ENCODE data around the gene SPCS2. TPM values are rescaled to one million over a fixed set of nuclear protein-coding genes. Genes with fewer than 3 reads are reported as not detected.
A peak's percentile ranks its signal among the peaks of the same experiment; 100 is the strongest.

The SPCS2 gene
- polyA plus RNA-seq, 1 donor (not counting 4 experiments of a cell fraction or from before 2014, with no cell fraction given) = 207 TPM

- no peaks in the 10 kb centered on the region for H3K9me3 ChIP-seq (ENCODE audit: control insufficient read depth, low read depth, low read length)
- TF ChIP-seq CTCF (optimal IDR thresholded peaks at IDR 0.05 in 1 of 3, IDR thresholded peaks at IDR 0.05 in 1 of 3, conservative IDR thresholded peaks at IDR 0.05 in 1 of 3; ENCODE audit: extremely low read depth in 1 of 3, insufficient read depth in 2 of 3, low read length in 3 of 3) = no peak
- no peak for TF ChIP-seq EZH2 (IDR thresholded peaks at IDR 0.05; ENCODE audit: low read length)
- H3K27me3 ChIP-seq (ENCODE audit: control insufficient read depth, extremely low read depth, insufficient read depth, low read length) = no peaks in the 10 kb centered on the region
- H3K27ac ChIP-seq (ENCODE audit: control insufficient read depth, insufficient read depth, low read length) = peak overlapping the region; percentile 27
- FAIRE-seq (no peak), DNase-seq (ENCODE audit: low read depth, low spot score) (no peak)
- H3K9ac ChIP-seq (ENCODE audit: control insufficient read depth, extremely low read depth, insufficient read depth, low read length) = no peak overlapping the region
- no peak overlapping the region for H2AFZ ChIP-seq (ENCODE audit: control insufficient read depth, low read length)
- H3K4me1 ChIP-seq (ENCODE audit: control insufficient read depth, extremely low read depth, insufficient read depth, low read length) = peaks cover 28% of the 10 kb centered on the region
- no peak overlapping the region for H3K4me2 ChIP-seq (ENCODE audit: control insufficient read depth, extremely low read depth, insufficient read depth, low read depth, low read length)
- H3K79me2 ChIP-seq (ENCODE audit: control insufficient read depth, insufficient read depth, low read length) = no peaks in the 10 kb centered on the region
- peaks cover 6 to 25% of the 10 kb centered on the region in 2 experiments for H3K36me3 ChIP-seq (ENCODE audit: control insufficient read depth in 2 of 2, extremely low read depth in 1 of 2, insufficient read depth in 2 of 2, low read length in 2 of 2)
- H3K9me1 ChIP-seq (ENCODE audit: control insufficient read depth, extremely low read depth, insufficient read depth, low read length) = no peaks in the 10 kb centered on the region
- no peaks in the 10 kb centered on the region for H4K20me1 ChIP-seq (ENCODE audit: control insufficient read depth, extremely low read depth, insufficient read depth, low read length)
- dilution Hi-C loops (cut with MboI; ENCODE audit: extremely low pct_ligation_motif_present, low sequenced_read_pairs) = no loop called here
- no peak overlapping the region for H3K4me3 ChIP-seq (ENCODE audit: control insufficient read depth in 2 of 3, extremely low read depth in 1 of 3, insufficient read depth in 2 of 3, low read depth in 1 of 3, low read length in 3 of 3)
These were observed 15.3 kb upstream of the SPCS2 start for GRCh38 chr11:74933765-74934164.

GRCh38 chr11:74935285-74935684 lies 13.8 kb upstream of the SPCS2 start:
- Histone ChIP-seq H3K27me3 (ENCODE audit: control insufficient read depth, extremely low read depth, insufficient read depth, low read length) (no peaks in the 10 kb centered on the region), H2AFZ (ENCODE audit: control insufficient read depth, low read length) (no peak overlapping the region), H4K20me1 (ENCODE audit: control insufficient read depth, extremely low read depth, insufficient read depth, low read length) (no peaks in the 10 kb centered on the region), H3K9me3 (ENCODE audit: control insufficient read depth, low read depth, low read length) (no peaks in the 10 kb centered on the region), H3K9ac (ENCODE audit: control insufficient read depth, extremely low read depth, insufficient read depth, low read length) (no peak overlapping the region), H3K4me1 (ENCODE audit: control insufficient read depth, extremely low read depth, insufficient read depth, low read length) (peaks cover 25% of the 10 kb centered on the region), H3K36me3 (ENCODE audit: control insufficient read depth in 2 of 2, extremely low read depth in 1 of 2, insufficient read depth in 2 of 2, low read length in 2 of 2) (peaks cover 8 to 25% of the 10 kb centered on the region in 2 experiments), H3K4me2 (ENCODE audit: control insufficient read depth, extremely low read depth, insufficient read depth, low read depth, low read length) (no peak overlapping the region), H3K4me3 (ENCODE audit: control insufficient read depth in 2 of 3, extremely low read depth in 1 of 3, insufficient read depth in 2 of 3, low read depth in 1 of 3, low read length in 3 of 3) (no peak overlapping the region), H3K9me1 (ENCODE audit: control insufficient read depth, extremely low read depth, insufficient read depth, low read length) (no peaks in the 10 kb centered on the region), H3K27ac (ENCODE audit: control insufficient read depth, insufficient read depth, low read length) (no peak overlapping the region), H3K79me2 (ENCODE audit: control insufficient read depth, insufficient read depth, low read length) (no peaks in the 10 kb centered on the region)
- DNase-seq (ENCODE audit: low read depth, low spot score) (no peak), FAIRE-seq (no peak)
- dilution Hi-C loops (cut with MboI; ENCODE audit: extremely low pct_ligation_motif_present, low sequenced_read_pairs) = no loop called here
- TF ChIP-seq CTCF (optimal IDR thresholded peaks at IDR 0.05 in 1 of 3, IDR thresholded peaks at IDR 0.05 in 1 of 3, conservative IDR thresholded peaks at IDR 0.05 in 1 of 3; ENCODE audit: extremely low read depth in 1 of 3, insufficient read depth in 2 of 3, low read length in 3 of 3) = no peak
- no peak for TF ChIP-seq EZH2 (IDR thresholded peaks at IDR 0.05; ENCODE audit: low read length)
